Hematopoietic multipotent progenitor cell treated with erythropoietin and hydrocortisone succinate and interleukin-3 and kit ligand, for 4 days (in vitro differentiated cells): ENCODE measurements around the gene CPZ.
"Not testable (repeated sequence)": the region's sequence is repeated elsewhere in the genome, so short reads cannot be mapped to it uniquely, and the experiment has no call there.

Experiments
- DNase-seq: peaks from one replicate; pipeline ENCODE4 v3.0.0-alpha.2; 2015

The CPZ gene

DNA sequence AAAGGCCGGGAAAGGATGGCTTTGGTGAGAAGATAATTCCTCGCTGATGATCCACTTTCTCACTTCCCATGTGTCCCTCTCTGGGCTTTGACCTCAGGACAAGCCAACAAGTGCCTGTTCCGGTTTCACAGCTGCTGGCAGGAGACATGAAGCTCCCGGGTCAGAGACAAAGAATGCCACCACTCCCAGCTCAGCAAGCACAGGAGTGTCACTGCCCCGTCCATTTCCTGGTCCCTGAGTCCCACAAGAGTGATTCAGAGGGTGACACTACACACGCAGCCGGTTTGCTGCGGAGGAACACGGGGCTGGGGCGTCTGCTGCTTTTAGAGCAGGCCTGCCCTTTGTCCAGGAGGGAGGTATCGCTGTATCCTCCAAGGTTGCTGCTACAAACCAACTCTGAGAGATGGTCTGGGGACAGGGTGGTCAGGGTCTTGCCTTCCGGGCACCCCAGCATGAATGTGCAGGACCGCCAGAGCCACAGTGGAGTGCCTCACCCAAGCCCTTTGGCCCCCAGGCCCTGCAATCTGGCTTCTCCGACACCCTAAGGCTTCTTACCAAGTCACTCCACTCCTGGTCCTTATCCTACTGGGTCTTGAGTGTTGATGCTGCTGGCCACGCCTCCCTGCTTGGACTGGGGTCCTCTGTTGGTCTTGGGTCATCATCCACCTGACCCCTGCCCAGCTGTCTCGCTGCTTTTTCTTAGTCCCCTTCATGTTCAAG, 49.5 kb downstream of the CPZ start:
- no peak for DNase-seq

DNA sequence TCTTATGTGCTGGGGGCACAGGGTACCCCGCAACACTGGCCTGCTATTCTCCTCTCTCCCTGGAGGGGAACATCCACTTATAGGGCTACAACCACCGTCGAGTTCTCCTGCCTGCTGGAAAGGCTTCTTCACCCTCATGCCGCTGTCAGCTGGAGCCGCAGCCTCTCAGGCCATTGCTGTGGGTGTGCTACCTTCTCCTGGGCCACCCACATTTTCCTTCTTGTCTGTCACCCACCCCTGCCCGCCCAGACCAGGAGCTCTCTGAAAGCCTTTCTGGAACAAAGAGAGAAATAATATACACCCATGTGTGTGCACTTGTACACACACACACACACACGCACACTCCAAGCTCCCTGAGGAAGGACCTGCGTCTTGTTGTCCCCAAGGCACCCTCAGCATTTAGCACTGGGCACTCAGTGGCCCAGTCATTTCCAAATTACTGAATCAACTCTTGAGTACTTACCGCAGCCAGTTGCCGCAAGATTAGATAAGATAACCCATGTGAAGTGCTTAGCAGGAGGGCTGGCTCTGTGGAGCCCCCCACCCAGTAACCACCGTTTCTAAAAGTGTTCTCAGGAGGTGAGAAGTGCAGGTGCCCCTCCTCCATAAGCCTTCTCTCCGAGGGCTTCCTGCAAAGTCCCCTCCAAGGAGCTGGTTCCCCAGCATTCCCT, 50.2 kb downstream of the CPZ start:
- DNase-seq = no peak

DNA sequence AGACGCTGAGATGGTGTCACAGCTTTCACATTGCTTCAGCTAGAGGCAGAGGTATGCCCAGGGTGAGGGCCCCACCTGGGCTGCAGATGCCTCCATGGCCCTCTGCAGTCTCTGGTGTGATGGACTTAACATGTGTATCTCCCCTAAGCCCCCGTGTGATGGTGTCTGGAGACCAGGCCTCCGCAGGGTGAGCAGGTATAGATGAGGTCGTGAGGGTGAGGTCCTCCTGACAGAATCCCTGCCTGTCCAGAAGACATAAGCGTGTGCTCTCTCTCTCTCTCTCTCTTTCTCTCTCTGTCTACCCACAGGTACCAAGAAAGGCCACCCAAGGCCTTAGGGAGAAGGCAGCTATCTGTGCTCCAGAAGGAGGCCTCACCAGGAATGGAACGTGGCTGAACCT, 50.9 kb downstream of the CPZ start:
- DNase-seq = no peak

DNA sequence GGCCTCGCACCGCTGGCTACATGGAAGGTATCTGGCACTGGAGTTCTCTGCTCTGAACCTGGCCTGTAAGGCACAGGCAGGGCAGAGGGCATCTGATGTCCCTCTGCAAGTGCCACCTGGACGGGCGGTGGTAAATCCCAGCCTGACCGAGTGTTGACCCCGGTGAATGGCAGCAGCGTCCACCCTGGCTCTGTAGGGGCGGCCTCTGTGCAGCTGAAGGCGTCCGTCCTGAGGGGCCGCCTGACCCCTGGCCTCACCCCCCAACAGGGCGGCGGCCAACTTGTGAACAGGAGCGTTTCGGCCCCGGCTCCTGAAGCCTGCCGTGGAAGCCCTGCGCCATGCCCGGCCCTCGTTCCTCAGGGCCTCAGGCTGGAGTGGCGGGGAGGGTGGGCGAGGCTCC, 51.4 kb downstream of the CPZ start:
- DNase-seq = no peak

DNA sequence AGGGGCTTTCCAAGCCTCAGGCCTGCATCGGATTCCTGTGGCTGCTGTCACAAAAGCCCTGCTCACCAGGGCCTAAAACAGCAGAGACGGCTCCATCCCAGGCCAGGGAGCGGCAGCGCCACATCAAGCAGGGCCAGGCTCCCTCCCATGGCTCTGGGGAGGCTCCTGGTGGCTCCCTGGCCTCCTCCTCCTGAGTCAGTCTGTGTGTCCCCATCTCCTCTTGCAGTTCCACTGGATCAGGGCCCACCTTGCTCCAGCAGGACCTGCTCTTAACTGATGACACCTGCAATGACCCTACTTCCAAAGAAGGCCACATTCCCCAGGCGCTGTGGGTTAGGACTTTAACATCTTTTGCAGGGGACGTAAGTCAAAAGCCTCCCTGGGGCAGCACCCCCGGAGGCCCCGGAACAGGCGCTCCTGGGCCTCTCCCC, 51.9 kb downstream of the CPZ start:
- no peak for DNase-seq

DNA sequence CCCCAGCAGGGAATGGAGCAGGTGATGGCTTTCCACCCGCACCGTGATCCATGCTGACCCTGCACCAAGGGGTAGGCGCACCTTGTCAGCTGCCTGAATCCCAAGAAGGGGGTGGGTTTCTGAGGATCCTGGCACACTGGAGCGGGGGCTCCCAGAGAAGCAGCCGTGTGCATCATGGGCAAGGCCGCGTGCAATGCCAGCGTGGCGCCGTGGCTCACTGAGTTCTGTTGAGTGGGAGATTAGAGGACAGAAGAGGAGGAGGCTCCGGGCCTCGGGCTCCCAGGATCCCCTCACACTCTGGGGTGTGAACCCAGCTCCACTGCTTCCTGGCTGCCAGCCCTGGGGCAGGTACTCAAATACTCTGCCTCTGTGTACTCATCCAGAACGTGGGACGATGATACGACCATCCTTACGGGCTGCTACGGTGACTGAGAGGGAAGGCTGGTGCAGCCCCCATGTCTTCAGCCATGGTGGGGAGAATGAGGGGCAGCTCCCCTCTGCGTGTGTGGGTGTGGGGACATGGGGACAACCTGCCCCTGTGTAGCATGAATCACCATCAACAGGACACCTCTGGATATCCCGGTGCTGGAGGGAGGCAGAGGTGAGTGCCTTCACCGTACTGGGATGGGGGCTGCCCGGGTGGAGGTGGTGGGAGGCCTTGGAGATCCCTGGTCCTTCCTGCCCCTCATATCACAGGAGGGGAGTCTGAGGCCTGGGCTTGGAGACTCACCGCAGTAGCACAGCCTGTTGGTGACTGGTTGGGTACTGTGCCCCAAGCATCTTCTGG, 52.6 kb downstream of the CPZ start:
- no peak for DNase-seq

DNA sequence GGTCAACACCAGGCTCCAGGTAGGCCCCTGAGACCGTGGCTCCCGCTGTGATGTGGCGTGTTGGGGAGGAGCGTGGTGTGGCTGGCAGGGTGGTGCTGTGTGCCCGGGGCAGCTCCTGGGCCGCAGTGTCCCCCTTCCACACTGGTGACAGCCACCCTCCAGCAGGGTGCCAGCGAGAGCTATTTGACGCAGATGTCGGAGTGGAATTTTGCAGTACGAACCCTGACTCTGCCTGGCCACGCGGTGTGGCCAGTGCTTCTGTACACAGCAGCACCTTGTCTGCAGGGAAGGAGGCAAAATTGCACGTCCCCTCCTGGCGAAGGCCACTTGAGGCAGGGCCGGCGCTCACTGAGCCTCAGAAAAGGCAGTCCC, 53.2 kb downstream of the CPZ start:
- no peak for DNase-seq

DNA sequence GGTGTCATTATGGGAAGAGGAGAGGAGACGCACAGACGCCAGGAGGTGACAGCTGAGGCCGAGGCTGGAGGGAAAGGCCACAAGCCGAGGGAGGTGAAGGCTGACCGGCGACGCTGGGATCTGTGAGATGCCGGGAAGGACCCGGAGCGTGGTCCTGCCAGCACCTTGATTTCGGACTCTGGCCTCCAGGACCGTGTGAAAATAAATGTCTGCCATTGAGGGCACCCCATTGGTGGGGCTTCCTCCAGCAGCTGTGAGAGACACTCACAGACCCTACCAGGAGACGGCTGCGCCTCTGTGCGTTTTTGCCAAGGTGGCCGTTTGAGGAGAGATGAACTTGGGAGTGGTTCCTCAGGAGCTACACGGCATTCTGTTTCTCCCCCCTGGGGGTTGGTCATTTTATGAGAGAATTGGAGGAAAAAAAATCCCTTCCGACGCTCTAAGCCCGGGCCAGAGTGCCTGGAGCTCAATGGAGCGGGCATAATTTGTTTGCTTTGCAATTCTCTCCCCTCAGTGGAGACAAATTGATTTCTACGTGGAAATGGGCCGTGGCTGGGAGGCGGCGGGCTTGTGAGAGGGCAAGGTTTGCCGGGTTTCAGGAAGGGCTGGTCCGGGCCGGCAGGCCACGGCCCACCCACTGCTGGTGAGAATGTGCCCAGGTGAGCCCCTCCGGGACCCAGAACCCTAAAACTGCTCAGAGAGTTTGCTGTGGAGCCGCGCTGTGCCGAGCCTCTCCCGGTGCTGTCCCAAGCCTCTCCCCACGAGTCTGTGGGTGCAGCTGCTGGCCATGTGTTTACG, 53.9 kb downstream of the CPZ start:
- DNase-seq = no peak

DNA sequence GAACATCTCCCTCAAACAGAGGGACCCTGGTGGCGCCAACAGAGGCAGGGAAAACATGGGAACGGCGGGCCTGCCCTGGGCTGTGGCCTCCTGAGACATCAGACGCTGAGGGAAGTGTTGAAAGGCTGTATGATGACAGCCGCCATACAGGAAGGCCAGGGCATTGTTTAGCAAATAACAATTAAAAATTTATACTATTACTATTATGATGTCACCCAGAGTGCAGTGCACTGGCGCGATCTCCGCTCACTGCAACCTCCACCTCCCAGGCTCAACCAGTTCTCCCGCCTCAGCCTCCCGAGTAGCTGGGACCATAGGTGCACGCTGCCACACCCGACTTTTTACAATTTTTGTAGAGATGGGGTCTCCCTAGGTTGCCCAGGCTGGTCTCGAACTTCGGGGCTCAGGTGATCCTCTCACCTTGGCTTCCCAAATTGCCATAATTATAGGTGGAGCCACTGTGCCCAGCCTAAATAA, 54.6 kb downstream of the CPZ start:
- no peak for DNase-seq

DNA sequence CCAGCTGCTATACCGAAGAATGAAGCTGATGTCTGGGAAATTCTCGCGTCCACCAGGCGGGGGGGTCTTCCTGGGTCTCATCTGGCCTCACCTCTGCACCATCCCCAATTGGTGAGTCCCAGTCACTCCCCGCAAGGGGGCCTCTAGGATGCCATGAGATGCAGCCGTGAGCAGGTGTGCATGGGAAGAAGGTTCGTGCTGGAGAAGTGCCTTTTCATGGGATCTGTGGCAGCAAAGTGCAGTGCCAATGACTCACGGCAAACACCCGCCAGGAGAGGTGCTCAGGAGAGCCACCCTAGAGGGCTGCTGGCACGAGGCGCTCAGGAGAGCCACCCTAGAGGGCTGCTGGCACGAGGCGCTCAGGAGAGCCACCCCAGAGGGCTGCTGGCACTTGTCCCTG, 55.1 kb downstream of the CPZ start:
- DNase-seq = no peak

DNA sequence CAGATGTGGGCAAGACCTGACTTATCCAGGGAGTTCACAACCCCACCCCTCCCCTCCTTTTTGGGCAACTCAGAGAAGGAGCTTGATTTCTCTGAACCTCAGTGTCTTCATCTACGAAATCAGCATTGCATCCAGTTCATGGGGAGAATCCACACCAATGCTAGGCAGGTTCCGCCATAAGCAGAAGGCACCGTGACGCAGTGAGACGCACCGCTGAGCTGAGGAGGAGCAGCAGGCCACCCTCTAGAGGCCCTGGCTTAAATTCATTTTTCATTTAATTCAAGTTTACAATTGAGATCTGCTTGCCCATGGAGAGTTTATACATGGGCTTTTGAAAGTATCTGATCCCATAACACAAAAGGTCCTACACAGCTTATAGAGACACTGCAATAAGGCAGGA, 55.7 kb downstream of the CPZ start:
- DNase-seq = no peak

DNA sequence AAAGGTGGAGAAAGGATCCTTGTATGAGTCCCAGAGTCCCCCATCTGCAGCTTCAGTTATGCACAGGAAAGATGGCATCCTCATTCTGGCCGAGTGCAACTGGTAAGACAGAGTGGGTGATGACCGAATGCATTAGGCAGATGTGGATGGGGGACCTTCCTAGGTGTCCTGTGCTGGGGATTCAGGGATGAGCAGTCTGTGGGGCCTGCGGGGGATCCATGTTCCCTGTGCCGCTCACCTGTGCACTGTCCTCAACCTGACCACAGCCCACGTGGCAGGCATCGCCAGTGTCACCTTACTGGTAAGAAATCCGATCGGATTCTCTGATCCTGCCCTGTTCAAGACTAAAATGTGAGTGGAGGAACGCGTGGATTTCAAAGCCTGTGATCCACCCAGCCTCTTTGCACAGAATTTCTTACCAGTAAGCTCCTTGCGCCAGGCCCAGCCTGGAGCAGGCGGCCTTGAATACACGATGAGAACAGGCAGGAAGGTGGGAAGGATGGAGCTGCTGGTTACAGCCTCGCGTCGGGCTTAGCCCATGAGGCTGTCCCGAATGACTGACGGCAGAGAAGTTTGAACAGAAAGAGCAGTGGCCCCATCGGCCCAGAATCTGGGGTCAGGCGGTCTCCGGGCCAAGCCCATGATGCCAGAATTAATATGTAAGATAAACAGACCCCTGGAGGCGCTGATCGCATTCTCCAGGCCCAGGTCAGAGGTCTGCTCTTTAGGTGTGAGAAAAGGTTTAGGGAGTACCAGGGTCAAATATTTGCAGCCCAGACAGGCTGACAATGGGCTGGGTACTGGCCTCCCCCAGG, 56.5 kb downstream of the CPZ start:
- no peak for DNase-seq

DNA sequence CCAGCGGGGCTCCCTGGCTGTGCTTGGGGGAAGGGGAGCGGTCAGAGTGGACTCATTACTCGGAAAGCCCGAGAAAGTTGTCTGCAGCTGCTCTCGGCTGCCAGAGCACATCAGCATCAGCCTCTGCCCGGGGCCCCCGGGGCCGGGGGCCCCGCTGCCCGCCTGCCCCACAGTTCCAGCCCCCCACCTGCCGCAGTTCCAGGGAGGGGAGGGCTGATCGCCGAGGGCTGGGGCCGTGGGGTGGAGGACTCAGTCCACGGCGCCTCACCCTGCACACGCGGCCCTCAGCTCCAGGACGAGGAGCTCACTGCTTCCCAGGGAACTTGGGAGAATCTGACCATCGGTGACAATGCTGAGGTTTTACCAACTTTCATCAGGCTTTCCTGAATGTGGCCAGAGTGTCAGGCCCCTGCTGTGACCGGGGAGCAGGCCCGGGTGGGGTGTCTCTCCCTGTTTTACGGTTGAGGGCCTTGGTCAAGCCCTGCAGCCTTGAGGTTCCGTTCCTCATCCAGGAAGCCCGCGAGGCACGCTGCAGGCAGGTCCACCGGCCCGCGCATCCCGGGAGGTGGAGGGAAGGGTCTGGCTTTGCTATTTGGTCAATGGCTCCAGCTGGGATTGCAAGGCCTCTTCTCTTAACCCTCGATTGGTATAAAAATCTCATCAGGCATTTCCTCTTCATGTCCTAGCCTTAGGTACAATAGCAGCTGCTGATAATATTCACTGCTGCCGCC, 57.2 kb downstream of the CPZ start:
- no peak for DNase-seq

DNA sequence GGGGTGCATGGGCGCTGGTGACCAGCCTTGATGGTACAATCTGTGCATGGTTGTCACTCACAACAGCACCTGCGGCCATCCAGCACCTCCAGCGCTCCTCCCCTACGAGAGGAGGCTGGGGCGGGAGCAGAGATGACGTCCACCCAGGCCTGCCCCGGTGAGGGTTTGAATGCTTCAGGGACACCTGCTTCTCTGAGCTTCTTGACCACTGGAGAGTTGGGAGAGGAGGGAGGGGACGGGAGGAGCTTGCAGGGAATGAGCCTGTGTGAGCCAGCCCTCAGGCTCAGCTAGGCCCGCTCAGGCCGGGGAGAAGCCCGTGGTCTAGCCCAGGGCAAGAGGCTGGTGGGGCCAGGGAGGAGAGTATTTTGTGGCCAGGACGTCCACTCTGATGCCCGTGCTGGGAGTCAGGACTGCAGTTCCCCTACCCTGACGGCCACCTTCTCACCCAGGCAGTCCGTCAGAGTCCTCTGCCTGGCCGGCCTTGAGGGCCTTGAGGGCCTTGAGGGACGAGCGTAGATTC, 59.2 kb downstream of the CPZ start:
- no peak for DNase-seq

DNA sequence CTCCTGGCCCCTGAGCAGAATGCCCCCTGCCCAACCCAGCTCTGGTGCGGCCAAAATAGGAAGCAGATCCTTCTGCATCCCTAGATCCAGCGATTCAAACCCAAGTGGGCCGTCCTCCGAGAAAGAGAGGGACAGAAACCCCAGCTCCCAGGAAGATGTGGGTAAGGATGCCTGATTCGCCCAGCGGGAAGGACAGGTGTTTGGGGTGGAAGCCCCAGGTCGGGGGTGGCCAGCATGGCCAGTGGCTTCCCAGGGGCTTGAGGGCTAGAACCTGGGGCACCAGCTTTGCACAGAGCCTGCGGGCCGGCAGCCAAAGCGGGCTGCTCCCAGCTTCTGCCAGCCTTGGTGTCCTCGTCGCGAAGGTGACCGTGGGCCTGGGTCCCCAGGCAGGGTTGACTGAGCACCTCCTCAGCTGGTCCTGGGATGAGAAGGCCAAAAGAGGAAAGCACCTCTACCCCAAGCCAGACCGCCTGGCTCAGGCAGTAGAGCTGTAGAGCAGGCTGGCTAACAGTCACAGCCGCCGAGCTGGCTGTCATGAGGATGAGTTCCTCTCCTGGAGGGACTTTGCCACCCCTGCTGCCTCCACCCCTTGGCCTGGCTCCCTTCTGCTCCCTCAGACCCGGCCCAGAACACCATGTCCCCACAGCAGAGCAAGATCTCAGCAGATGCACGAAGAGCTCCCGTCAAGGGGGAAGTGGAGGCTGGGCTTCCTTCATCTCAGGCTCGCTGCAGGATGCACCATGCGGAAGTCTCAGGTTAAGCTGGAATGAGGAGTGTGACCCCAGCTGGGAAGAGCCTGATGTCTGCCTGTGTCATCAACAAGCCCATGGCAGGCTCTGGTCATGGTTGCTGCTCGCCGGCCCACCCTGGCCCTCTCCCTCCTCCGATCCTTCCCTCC, 59.9 kb downstream of the CPZ start:
- DNase-seq = no peak

DNA sequence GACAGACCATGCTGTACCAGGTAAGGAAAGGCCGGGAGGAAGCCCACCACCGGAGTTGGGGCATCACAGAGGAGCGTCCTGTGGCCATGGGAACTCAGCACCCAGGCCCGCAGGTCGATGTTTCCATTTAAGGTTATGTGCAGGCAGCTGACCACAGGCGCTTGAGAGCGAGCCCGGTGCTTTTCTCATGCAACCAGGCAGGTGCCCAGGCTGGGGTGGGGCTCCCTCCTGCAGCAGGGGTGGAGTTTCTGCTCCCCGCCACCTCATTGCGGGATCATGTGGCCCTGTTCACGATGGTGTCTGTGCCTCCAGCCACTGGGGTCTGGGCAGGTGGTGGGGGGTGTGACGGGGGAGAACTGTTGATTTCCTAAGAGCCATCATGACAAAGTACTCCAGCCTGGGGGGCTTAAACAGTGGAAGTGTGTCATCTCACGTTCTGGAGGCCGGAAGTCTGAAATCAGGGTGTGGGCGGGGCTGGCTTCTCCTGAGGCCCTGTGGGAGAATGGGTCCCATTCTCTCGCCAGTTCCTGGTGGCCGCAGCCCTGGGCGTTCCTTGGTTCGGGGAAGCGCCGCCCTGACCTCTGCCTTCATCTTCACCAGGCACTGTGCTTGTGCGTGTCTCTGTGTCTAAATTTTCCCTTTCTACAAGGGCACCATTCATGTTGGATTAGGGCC, 60.9 kb downstream of the CPZ start:
- no peak for DNase-seq

DNA sequence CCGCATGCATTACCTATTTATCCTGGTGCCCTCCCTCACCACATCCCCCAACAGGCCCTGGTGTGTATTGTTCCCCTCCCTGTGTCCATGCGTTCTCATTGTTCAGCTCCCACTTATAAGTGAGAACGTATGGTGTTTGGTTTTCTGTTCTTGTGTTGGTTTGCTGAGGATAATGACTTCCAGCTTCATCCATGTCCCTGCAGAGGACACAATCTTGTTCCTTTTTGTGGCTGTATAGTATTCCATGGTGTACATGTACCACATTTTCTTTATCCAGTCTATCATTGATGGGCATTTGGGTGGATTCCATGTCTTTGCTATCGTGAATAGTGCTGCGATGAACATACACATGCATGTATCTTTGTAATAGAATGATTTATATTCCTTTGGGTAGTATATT, 61.6 kb downstream of the CPZ start:
- DNase-seq = not testable (repeated sequence)

DNA sequence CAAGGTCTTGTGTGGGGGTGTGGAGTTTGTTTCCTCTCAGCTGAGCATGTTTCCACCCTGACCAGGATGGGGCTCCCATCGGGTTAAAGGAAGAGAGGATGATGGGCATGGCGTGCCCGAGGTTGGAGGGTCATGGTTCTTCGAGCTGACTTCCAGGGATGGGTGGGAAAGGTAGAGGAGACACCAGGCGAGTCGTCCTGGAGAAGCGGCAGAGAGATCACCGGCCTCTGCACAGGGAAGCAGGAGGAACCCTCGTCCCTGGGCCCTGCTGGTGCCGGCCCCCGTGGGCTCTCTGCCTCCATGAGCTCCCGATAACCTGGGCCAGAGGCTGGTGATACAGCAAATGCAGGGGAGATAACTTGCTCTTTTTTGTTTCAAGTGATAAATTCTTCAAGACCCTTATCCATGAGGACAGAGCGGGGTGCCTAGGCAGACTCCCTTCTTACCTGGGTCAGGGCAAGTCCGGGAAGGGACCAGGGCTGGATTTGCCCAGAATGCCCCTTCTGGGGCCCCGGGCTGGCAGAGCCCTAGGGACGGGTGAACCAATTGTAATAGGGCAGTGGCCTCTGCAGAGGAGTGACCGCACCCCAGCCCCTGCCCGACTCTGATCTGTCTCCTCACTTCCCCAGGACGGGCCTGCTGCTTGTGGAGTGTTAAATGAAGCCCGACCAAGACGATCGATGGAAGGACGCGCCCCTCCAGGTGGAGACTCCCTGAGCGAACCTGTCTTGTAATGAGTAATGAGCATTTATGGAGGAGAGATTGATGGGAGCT, 63.0 kb downstream of the CPZ start:
- DNase-seq = no peak

DNA sequence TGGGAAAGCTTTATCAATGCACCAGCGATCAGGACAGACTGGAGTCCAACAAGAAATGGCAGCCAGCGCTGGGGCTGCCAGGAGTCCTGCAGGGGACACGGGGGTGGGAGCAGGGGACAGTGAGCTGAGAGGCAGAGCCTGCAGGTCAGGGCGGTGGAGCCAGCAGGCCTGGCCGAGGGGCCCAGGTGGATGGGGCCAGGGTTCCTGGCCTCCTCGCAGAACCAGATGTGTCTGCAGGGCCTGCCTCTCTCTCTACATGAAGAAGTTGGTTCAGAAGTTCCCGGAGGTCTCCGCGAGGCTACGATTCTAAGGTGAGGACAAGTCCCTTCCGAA, 63.6 kb downstream of the CPZ start:
- no peak for DNase-seq
